Parathyroid adenoma (tissue), 2 donors: ENCODE results near the gene NOL3.

ENCODE experiments used
- H2AFZ ChIP-seq: fragments of 300-600 bp; sonication (generic); one replicate; pipeline ENCODE4 v1.7.0; 2017; ENCODE audit warnings: antibody characterized with exemption, mild to moderate bottlenecking
- H3K27ac ChIP-seq: fragments of 300-600 bp; sonication (generic); one replicate; pipeline ENCODE4 v1.7.0; 2017
- H3K27me3 ChIP-seq: fragments of 300-600 bp; sonication (generic); one replicate; pipeline ENCODE4 v1.7.0; 2017; ENCODE audit warnings: low read length; ENCODE audit not compliant: control insufficient read depth, insufficient read depth
- H3K36me3 ChIP-seq: fragments of 300-600 bp; sonication (generic); one replicate; pipeline ENCODE4 v1.7.0; 2017; ENCODE audit warnings: low read length; ENCODE audit not compliant: control insufficient read depth, insufficient read depth
- H3K4me1 ChIP-seq: fragments of 300-600 bp; sonication (generic); one replicate; pipeline ENCODE4 v1.7.0; 2017; ENCODE audit warnings: control low read depth
- H3K4me2 ChIP-seq: fragments of 300-600 bp; sonication (generic); one replicate; pipeline ENCODE4 v1.7.0; 2017; ENCODE audit warnings: low read length
- H3K4me3 ChIP-seq: fragments of 300-600 bp; sonication (generic); one replicate; pipeline ENCODE4 v1.7.0; 2017; ENCODE audit warnings: low read depth, low read length
- H3K79me2 ChIP-seq: fragments of 300-600 bp; sonication (generic); one replicate; pipeline ENCODE4 v1.7.0; 2017; ENCODE audit warnings: control low read depth
- H3K9ac ChIP-seq: fragments of 300-600 bp; sonication (generic); one replicate; pipeline ENCODE4 v1.7.0; 2017; ENCODE audit warnings: mild to moderate bottlenecking
- H3K9me3 ChIP-seq: fragments of 300-600 bp; sonication (generic); one replicate; pipeline ENCODE4 v1.7.0; 2017; ENCODE audit warnings: low read length; ENCODE audit not compliant: control insufficient read depth
- CTCF ChIP-seq: fragments of 300-600 bp; sonication (generic); IDR thresholded peaks from one replicate; pipeline ENCODE4 v1.7.0; 2017; ENCODE audit warnings: antibody characterized with exemption, mild to moderate bottlenecking
- donor health status: primary hyperparathyroidism.

The NOL3 gene

GRCh38 chr16:67198238-67198734, 27.9 kb downstream of the NOL3 start:
- Histone ChIP-seq H3K79me2 (peaks cover 1% of the 10 kb centered on the region), H3K9ac (no peak overlapping the region), H3K4me1 (peaks cover 22% of the 10 kb centered on the region), H3K9me3 (no peaks in the 10 kb centered on the region), H3K36me3 (no peaks in the 10 kb centered on the region), H3K27ac (peak overlapping the region; percentile 76), H3K4me3 (no peak overlapping the region), H3K27me3 (no peaks in the 10 kb centered on the region), H3K4me2 (no peak overlapping the region), H2AFZ (peak overlapping the region; percentile 72)
- peak; percentile 86 for TF ChIP-seq CTCF

GRCh38 chr16:67199011-67199807, 28.9 kb downstream of the NOL3 start, which contains the start of gene ELMO3:
Gene ELMO3, plus strand, starts transcription at chr16:67199131. Its CDS starts 196 bp downstream, at chr16:67199327.
- H3K27ac ChIP-seq: peak within 1 kb of the TSS; percentile 76
- peak within 1 kb of the TSS; percentile 56 for H3K4me3 ChIP-seq
- no peaks in the 10 kb centered on the region for H3K79me2 ChIP-seq
- H3K27me3 ChIP-seq: no peaks in the 10 kb centered on the region
- no peaks in the 10 kb centered on the region for H3K9me3 ChIP-seq
- peak within 1 kb of the TSS; percentile 72 for H2AFZ ChIP-seq
- TF ChIP-seq CTCF: peak; percentile 59
- H3K36me3 ChIP-seq: no peaks in the 10 kb centered on the region
- peak within 1 kb of the TSS; percentile 79 for H3K4me2 ChIP-seq
- no peak within 1 kb of the TSS for H3K9ac ChIP-seq
- H3K4me1 ChIP-seq: peaks cover 25% of the 10 kb centered on the region

GRCh38 chr16:67199808-67200198, 29.5 kb downstream of the NOL3 start:
- no peaks in the 10 kb centered on the region for H3K79me2 ChIP-seq
- peak overlapping the region; percentile 79 for H3K4me2 ChIP-seq
- no peaks in the 10 kb centered on the region for H3K27me3 ChIP-seq
- no peak overlapping the region for H3K9ac ChIP-seq
- H3K4me1 ChIP-seq: peaks cover 31% of the 10 kb centered on the region
- H3K4me3 ChIP-seq: peak overlapping the region; percentile 56
- no peaks in the 10 kb centered on the region for H3K36me3 ChIP-seq
- no peak for TF ChIP-seq CTCF
- H3K27ac ChIP-seq: peak overlapping the region; percentile 76
- H3K9me3 ChIP-seq: no peaks in the 10 kb centered on the region
- H2AFZ ChIP-seq: peak overlapping the region; percentile 72

- TF ChIP-seq CTCF: no peak
- H3K27me3 ChIP-seq: no peaks in the 10 kb centered on the region
- H3K4me2 ChIP-seq: peak overlapping the region; percentile 79
- no peaks in the 10 kb centered on the region for H3K79me2 ChIP-seq
- no peaks in the 10 kb centered on the region for H3K36me3 ChIP-seq
- no peak overlapping the region for H2AFZ ChIP-seq
- H3K27ac ChIP-seq: no peak overlapping the region
- H3K9ac ChIP-seq: no peak overlapping the region
- H3K9me3 ChIP-seq: no peaks in the 10 kb centered on the region
- peaks cover 31% of the 10 kb centered on the region for H3K4me1 ChIP-seq
- H3K4me3 ChIP-seq: no peak overlapping the region
These were observed 30.2 kb downstream of the NOL3 start for GRCh38 chr16:67200491-67200890.
